HG02798 (cell line): ENCODE data around the gene SPNS2.

Experiments
- ATAC-seq: cut with Tn5 transposase; IDR thresholded peaks from one replicate; pipeline ENCODE4 v1.9.1; 2021; ENCODE audit warnings: mild to moderate bottlenecking; ENCODE audit not compliant: unreplicated experiment, poor library complexity

Gene SPNS2

GRCh38 chr17:4479982-4480751 lies 18.5 kb upstream of the SPNS2 start:
- no peak for ATAC-seq

GRCh38 chr17:4480929-4481898 lies 17.5 kb upstream of the SPNS2 start:
- no peak for ATAC-seq

GRCh38 chr17:4482338-4483011 lies 16.2 kb upstream of the SPNS2 start:
- no peak for ATAC-seq

- ATAC-seq: no peak
Measured at GRCh38 chr17:4483012-4483840, 15.5 kb upstream of the SPNS2 start.

- ATAC-seq: no peak
Measured at GRCh38 chr17:4485676-4486646, 12.7 kb upstream of the SPNS2 start.

- no peak for ATAC-seq
Measured at GRCh38 chr17:4487296-4487695, 11.4 kb upstream of the SPNS2 start.

- ATAC-seq: no peak
Measured at GRCh38 chr17:4487820-4488716, 10.6 kb upstream of the SPNS2 start.

- ATAC-seq: no peak
Measured at GRCh38 chr17:4488989-4489595, 9.6 kb upstream of the SPNS2 start.

- ATAC-seq: no peak
Measured at GRCh38 chr17:4490109-4490591, 8.5 kb upstream of the SPNS2 start.

GRCh38 chr17:4490637-4491061 lies 8.0 kb upstream of the SPNS2 start:
- ATAC-seq: no peak

- ATAC-seq: no peak
Measured at GRCh38 chr17:4492721-4493561, 5.7 kb upstream of the SPNS2 start.

GRCh38 chr17:4497101-4497824 lies 1.4 kb upstream of the SPNS2 start:
- ATAC-seq: no peak

- ATAC-seq: no peak
Measured at GRCh38 chr17:4499431-4500190, 930 bp downstream of the SPNS2 start.

GRCh38 chr17:4500191-4500571 lies 1.5 kb downstream of the SPNS2 start:
- no peak for ATAC-seq
